HG02642 (cell line): ENCODE measurements around the gene SLC18A3.

ENCODE experiments used
- ATAC-seq: cut with Tn5 transposase; IDR thresholded peaks from one replicate; pipeline ENCODE4 v1.9.1; 2021; ENCODE audit warnings: mild to moderate bottlenecking; ENCODE audit not compliant: unreplicated experiment, poor library complexity

SLC18A3 gene

GRCh38 chr10:49595713-49596492, 14.2 kb upstream of the SLC18A3 start:
- ATAC-seq = no peak

- no peak for ATAC-seq
These were observed 13.7 kb upstream of the SLC18A3 start for GRCh38 chr10:49596493-49596809.

- ATAC-seq = no peak
These were observed 13.3 kb upstream of the SLC18A3 start for GRCh38 chr10:49596836-49597235.

- no peak for ATAC-seq
These were observed 12.5 kb upstream of the SLC18A3 start for GRCh38 chr10:49597426-49598163.

- no peak for ATAC-seq
These were observed 11.8 kb upstream of the SLC18A3 start for GRCh38 chr10:49598164-49598856.

GRCh38 chr10:49598986-49599385, 11.1 kb upstream of the SLC18A3 start:
- no peak for ATAC-seq

GRCh38 chr10:49599546-49599945, 10.6 kb upstream of the SLC18A3 start:
- no peak for ATAC-seq

- no peak for ATAC-seq
These were observed 10.1 kb upstream of the SLC18A3 start for GRCh38 chr10:49600046-49600445.

GRCh38 chr10:49600781-49601400, 9.2 kb upstream of the SLC18A3 start:
- no peak for ATAC-seq

GRCh38 chr10:49601857-49602256, 8.3 kb upstream of the SLC18A3 start:
- ATAC-seq = no peak

- ATAC-seq = no peak
These were observed 7.6 kb upstream of the SLC18A3 start for GRCh38 chr10:49602380-49603023.

- ATAC-seq = no peak
These were observed 4.7 kb upstream of the SLC18A3 start for GRCh38 chr10:49605216-49605938.

- no peak for ATAC-seq
These were observed 4.1 kb upstream of the SLC18A3 start for GRCh38 chr10:49605939-49606509.

GRCh38 chr10:49606981-49607535, 3.1 kb upstream of the SLC18A3 start:
- ATAC-seq = peak; percentile 64

GRCh38 chr10:49608166-49609005, 1.7 kb upstream of the SLC18A3 start:
- ATAC-seq = no peak

GRCh38 chr10:49609006-49609282, 1.2 kb upstream of the SLC18A3 start:
- ATAC-seq = no peak

- no peak for ATAC-seq
These were observed 612 bp upstream of the SLC18A3 start for GRCh38 chr10:49609283-49610113.
